Osteoblast (primary cell): ENCODE results near the gene TRHDE. TPM values are rescaled to one million over a fixed set of nuclear protein-coding genes. Genes with fewer than 3 reads are reported as not detected.

ENCODE experiments used
- DNase-seq: peaks from one replicate; pipeline ENCODE4 v3.0.0; 2011; ENCODE audit warnings: low spot score, mixed read lengths; ENCODE audit not compliant: insufficient read length; ENCODE audit errors: missing footprints
- H2AFZ ChIP-seq: 2 replicates; pipeline ENCODE4 v1.6.0; 2011; ENCODE audit warnings: mild to moderate bottlenecking, low read length
- H3K27ac ChIP-seq: 2 replicates; pipeline ENCODE4 v1.5.1; 2011; ENCODE audit warnings: mild to moderate bottlenecking, low read depth, low read length, moderate library complexity
- H3K27me3 ChIP-seq: 2 replicates; pipeline ENCODE4 v1.6.0; 2012; ENCODE audit warnings: mild to moderate bottlenecking, control low read depth, inconsistent platforms, low read length, moderate library complexity; ENCODE audit not compliant: insufficient read depth
- H3K36me3 ChIP-seq: 2 replicates; pipeline ENCODE4 v1.5.1; 2011; ENCODE audit warnings: mild to moderate bottlenecking, low read length, control low read depth, moderate library complexity; ENCODE audit not compliant: insufficient read depth
- H3K4me1 ChIP-seq: 2 replicates; pipeline ENCODE4 v1.5.1; 2011; ENCODE audit warnings: mild to moderate bottlenecking, low read length, control low read depth, moderate library complexity; ENCODE audit not compliant: insufficient read depth
- H3K4me2 ChIP-seq: 2 replicates; pipeline ENCODE4 v1.6.0; 2011; ENCODE audit warnings: mild to moderate bottlenecking, low read length; ENCODE audit not compliant: insufficient read depth
- H3K4me3 ChIP-seq: fragments of 200-600 bp; sonication (generic); 3 replicates; pipeline ENCODE4 v1.5.1; 2012; ENCODE audit warnings: mild to moderate bottlenecking, low read length, inconsistent platforms; ENCODE audit not compliant: insufficient read depth
- H3K79me2 ChIP-seq: 2 replicates; pipeline ENCODE4 v1.6.0; 2012; ENCODE audit warnings: mild to moderate bottlenecking, low read length, control low read depth, inconsistent platforms; ENCODE audit not compliant: insufficient read depth
- H3K9me3 ChIP-seq: 2 replicates; pipeline ENCODE4 v1.5.1; 2011; ENCODE audit warnings: low read depth, low read length, control low read depth
- H4K20me1 ChIP-seq: 2 replicates; pipeline ENCODE4 v1.6.0; 2012; ENCODE audit warnings: mild to moderate bottlenecking, low read length, control low read depth; ENCODE audit not compliant: insufficient read depth
- CTCF ChIP-seq: IDR thresholded peaks from 2 replicates; pipeline ENCODE4 v1.5.1; 2011; ENCODE audit warnings: mild to moderate bottlenecking, low read depth, low read length, moderate library complexity; ENCODE audit errors: extremely low read depth
- total RNA-seq: library from RNA; depleted of rRNA; stranded (reverse); fragments of >200 nt; gene quantifications from 2 replicates; pipeline ENCODE4 v1.2.3, GENCODE V29; 2012

The TRHDE gene
- total RNA-seq, 1 donor, result under 0.01 TPM

- no peak overlapping the region for H3K27ac ChIP-seq
- no peak overlapping the region for H3K4me3 ChIP-seq
- H3K4me1 ChIP-seq, result no peaks in the 10 kb centered on the region
- H3K27me3 ChIP-seq, result no peaks in the 10 kb centered on the region
- H3K4me2 ChIP-seq, result no peak overlapping the region
- no peaks in the 10 kb centered on the region for H3K79me2 ChIP-seq
- H3K36me3 ChIP-seq, result no peaks in the 10 kb centered on the region
- TF ChIP-seq CTCF, result no peak
- H2AFZ ChIP-seq, result no peak overlapping the region
- no peak for DNase-seq
- no peaks in the 10 kb centered on the region for H4K20me1 ChIP-seq
- no peaks in the 10 kb centered on the region for H3K9me3 ChIP-seq
Measured at GRCh38 chr12:72679147-72679757, 407.1 kb downstream of the TRHDE start.

DNA sequence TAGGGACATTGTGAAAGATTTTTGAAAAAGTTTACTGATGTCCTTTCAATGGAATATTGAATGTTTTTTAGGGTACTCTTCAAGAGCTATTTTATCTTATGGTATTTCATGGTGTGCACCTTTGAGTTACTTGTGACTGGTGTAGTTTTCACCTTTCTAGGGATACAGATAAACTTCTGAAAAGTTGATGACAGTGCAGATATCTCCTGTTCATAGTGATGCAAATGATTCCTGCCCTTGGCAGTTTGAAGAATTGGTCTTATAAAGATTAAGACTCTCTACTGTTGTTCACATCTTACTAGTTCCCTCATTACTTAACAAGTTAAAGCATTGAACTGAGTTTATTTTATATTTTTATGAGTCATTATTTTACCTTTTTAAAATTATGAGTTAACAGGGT is 408.9 kb downstream of the TRHDE start:
- DNase-seq, result no peak
- no peak for TF ChIP-seq CTCF
- H3K9me3 ChIP-seq, result no peaks in the 10 kb centered on the region
- H3K79me2 ChIP-seq, result no peaks in the 10 kb centered on the region
- no peak overlapping the region for H2AFZ ChIP-seq
- no peaks in the 10 kb centered on the region for H4K20me1 ChIP-seq
- H3K4me2 ChIP-seq, result no peak overlapping the region
- H3K27ac ChIP-seq, result no peak overlapping the region
- no peaks in the 10 kb centered on the region for H3K27me3 ChIP-seq
- H3K4me3 ChIP-seq, result no peak overlapping the region
- H3K36me3 ChIP-seq, result no peaks in the 10 kb centered on the region
- no peaks in the 10 kb centered on the region for H3K4me1 ChIP-seq

DNA sequence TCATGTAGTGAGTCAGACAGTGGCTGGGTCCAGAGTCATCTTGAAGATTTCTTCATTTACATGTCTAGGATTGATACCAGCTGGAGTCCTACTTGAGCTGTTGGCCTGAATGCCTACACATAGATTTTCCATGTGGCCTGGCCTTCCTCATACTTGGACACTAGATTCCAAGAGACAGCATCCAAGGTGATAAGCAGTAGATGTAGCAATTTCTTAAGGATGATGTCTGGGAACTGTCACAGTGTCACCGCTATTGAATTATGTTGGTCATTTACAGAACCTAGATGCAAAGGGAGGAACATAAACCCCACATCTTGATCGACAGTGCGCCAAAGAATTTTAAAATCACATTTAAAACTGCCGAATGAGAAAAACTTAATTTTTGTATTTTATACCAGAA is 412.3 kb downstream of the TRHDE start:
- H3K9me3 ChIP-seq, result no peaks in the 10 kb centered on the region
- no peak overlapping the region for H2AFZ ChIP-seq
- TF ChIP-seq CTCF, result no peak
- H3K27ac ChIP-seq, result no peak overlapping the region
- DNase-seq, result no peak
- H3K36me3 ChIP-seq, result no peaks in the 10 kb centered on the region
- no peak overlapping the region for H3K4me3 ChIP-seq
- no peaks in the 10 kb centered on the region for H3K79me2 ChIP-seq
- no peaks in the 10 kb centered on the region for H3K27me3 ChIP-seq
- H4K20me1 ChIP-seq, result no peaks in the 10 kb centered on the region
- H3K4me2 ChIP-seq, result no peak overlapping the region
- H3K4me1 ChIP-seq, result no peaks in the 10 kb centered on the region

- no peak overlapping the region for H3K4me3 ChIP-seq
- H3K27ac ChIP-seq, result no peak overlapping the region
- H2AFZ ChIP-seq, result no peak overlapping the region
- no peak overlapping the region for H3K4me2 ChIP-seq
- no peaks in the 10 kb centered on the region for H3K79me2 ChIP-seq
- no peaks in the 10 kb centered on the region for H4K20me1 ChIP-seq
- no peaks in the 10 kb centered on the region for H3K4me1 ChIP-seq
- no peaks in the 10 kb centered on the region for H3K36me3 ChIP-seq
- no peak for TF ChIP-seq CTCF
- H3K9me3 ChIP-seq, result peaks cover 2% of the 10 kb centered on the region
- H3K27me3 ChIP-seq, result no peaks in the 10 kb centered on the region
- DNase-seq, result no peak
Measured at GRCh38 chr12:72692338-72692737, 420.2 kb downstream of the TRHDE start.
